ENCODE results near the gene COL17A1. TPM values are rescaled to one million over a fixed set of nuclear protein-coding genes. Genes with fewer than 3 reads are reported as not detected.
A peak's percentile ranks its signal among the peaks of the same experiment; 100 is the strongest.

Gene COL17A1
- total RNA-seq, 1 donor from 2014 or later, result not detected

DNA sequence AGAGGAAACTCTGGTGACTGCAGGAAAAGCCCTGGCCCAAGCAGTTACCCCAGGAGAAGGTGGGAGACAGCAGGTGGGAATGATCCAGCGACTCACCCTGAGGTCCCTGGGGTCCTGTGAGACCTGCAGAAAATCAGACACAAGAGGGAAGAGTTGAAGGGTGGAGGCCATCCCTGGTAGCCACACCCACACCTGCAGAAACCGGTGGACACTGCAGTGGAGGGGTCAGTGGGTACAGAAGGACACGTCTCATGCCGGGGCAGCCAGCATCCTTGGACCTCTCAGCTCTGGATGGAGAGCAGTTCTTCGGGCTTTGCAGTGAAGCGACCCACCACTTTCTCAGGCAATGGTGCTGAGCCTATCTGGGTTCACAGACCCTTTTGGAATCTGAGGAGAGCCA lies 39.0 kb downstream of the COL17A1 start:
- intact Hi-C loops (cut with micrococcal nuclease), result no loop called here
- H3K4me3 ChIP-seq, result no peak overlapping the region
- DNase-seq, result no peak
- TF ChIP-seq, protein P1, sequence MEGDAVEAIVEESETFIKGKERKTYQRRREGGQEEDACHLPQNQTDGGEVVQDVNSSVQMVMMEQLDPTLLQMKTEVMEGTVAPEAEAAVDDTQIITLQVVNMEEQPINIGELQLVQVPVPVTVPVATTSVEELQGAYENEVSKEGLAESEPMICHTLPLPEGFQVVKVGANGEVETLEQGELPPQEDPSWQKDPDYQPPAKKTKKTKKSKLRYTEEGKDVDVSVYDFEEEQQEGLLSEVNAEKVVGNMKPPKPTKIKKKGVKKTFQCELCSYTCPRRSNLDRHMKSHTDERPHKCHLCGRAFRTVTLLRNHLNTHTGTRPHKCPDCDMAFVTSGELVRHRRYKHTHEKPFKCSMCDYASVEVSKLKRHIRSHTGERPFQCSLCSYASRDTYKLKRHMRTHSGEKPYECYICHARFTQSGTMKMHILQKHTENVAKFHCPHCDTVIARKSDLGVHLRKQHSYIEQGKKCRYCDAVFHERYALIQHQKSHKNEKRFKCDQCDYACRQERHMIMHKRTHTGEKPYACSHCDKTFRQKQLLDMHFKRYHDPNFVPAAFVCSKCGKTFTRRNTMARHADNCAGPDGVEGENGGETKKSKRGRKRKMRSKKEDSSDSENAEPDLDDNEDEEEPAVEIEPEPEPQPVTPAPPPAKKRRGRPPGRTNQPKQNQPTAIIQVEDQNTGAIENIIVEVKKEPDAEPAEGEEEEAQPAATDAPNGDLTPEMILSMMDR (IDR thresholded peaks at IDR 0.05; ENCODE audit: borderline replicate concordance), result no peak
- no peaks in the 10 kb centered on the region for H3K4me1 ChIP-seq
- no peak overlapping the region for H3K27ac ChIP-seq (replicated peaks)
- H3K36me3 ChIP-seq, result no peaks in the 10 kb centered on the region
- H3K9me3 ChIP-seq (replicated peaks), result no peaks in the 10 kb centered on the region
- no peaks in the 10 kb centered on the region for H3K27me3 ChIP-seq (ENCODE audit: low read depth)

- Histone ChIP-seq H3K36me3 (no peaks in the 10 kb centered on the region), H3K27ac (replicated peaks) (no peak overlapping the region), H3K4me1 (no peaks in the 10 kb centered on the region), H3K27me3 (ENCODE audit: low read depth) (no peaks in the 10 kb centered on the region), H3K4me3 (no peak overlapping the region), H3K9me3 (replicated peaks) (no peaks in the 10 kb centered on the region)
- DNase-seq, result no peak
- intact Hi-C loops (cut with micrococcal nuclease), result no loop called here
- TF ChIP-seq, protein P1 (IDR thresholded peaks at IDR 0.05; ENCODE audit: borderline replicate concordance), result peak; percentile 71
Measured at GRCh38 chr10:104045151-104046089, 40.3 kb downstream of the COL17A1 start.

- Histone ChIP-seq H3K4me3 (no peak overlapping the region), H3K4me1 (no peaks in the 10 kb centered on the region), H3K9me3 (replicated peaks) (no peaks in the 10 kb centered on the region), H3K27ac (replicated peaks) (no peak overlapping the region), H3K27me3 (ENCODE audit: low read depth) (no peaks in the 10 kb centered on the region), H3K36me3 (no peaks in the 10 kb centered on the region)
- TF ChIP-seq, protein P1 (IDR thresholded peaks at IDR 0.05; ENCODE audit: borderline replicate concordance), result no peak
- no peak for DNase-seq
- intact Hi-C loops (cut with micrococcal nuclease), result no loop called here
Measured at GRCh38 chr10:104043854-104044253, 41.8 kb downstream of the COL17A1 start.

DNA sequence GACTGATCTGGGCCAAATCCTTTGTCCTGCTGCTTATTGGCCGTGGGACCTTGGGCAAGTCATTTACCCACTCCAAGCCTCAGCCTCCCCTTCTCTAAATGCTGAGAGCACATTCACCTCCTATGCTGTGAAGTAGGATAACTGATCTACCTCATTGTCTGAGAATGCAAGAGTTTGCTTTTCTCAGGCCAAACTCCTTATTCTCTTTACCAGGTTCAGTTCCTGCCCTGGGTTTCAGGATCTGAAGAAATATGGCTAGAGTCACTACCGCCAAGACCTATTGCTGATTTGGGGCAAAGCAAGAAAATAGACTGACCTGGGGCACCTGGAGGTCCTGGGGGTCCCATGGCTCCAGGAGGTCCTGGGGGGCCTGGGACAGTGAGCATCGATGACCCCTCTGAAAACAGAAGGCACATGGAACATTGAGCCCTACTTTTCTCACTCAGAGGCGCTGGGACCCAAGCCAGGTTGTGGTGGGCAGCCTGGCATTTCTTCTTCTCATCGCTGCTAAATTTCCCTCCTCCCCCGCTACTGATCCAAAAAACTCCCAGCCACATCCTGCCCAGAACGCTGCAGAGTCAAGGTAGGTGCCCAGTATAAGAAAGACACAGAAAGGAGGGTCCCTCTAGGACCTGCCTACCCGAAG lies 42.4 kb downstream of the COL17A1 start:
- Histone ChIP-seq H3K27me3 (ENCODE audit: low read depth) (no peaks in the 10 kb centered on the region), H3K27ac (replicated peaks) (no peak overlapping the region), H3K9me3 (replicated peaks) (no peaks in the 10 kb centered on the region), H3K36me3 (no peaks in the 10 kb centered on the region), H3K4me3 (no peak overlapping the region), H3K4me1 (no peaks in the 10 kb centered on the region)
- DNase-seq, result no peak
- intact Hi-C loops (cut with micrococcal nuclease), result no loop called here
- TF ChIP-seq, protein P1 (IDR thresholded peaks at IDR 0.05; ENCODE audit: borderline replicate concordance), result no peak

DNA sequence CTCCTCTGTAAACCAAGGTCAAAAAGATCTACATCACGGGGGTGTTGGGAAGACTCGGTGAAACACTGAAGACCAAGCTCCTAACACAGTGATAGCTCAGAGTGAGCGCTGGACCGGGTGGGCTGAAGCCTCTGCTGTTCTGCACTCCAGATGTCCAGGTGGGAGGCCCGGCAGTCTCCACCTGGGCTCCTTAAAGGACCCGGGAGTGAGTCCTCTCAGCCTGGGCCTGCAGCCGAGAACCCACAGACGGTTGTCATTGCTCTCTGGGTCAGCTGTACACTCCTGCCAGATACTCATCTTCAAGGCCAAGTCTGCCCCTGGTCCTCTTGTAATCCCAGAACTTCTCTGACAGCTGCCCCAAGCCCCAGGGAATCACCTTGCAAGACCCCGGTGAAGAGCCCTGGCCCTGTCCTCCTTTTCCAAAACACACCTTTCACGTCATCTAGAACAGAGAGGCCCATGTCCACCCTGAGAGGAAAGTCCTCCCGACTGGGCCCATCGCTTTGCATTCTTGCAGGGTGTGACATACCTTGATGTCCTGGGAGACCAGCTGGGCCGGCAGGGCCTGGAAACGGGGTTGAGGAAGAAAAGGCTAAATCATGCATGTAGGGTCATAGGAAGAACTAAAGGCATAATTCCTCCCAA lies 43.7 kb downstream of the COL17A1 start:
- intact Hi-C loops (cut with micrococcal nuclease), result no loop called here
- Histone ChIP-seq H3K9me3 (replicated peaks) (no peaks in the 10 kb centered on the region), H3K4me3 (no peak overlapping the region), H3K27ac (replicated peaks) (no peak overlapping the region), H3K4me1 (no peaks in the 10 kb centered on the region), H3K27me3 (ENCODE audit: low read depth) (no peaks in the 10 kb centered on the region), H3K36me3 (no peaks in the 10 kb centered on the region)
- no peak for DNase-seq
- TF ChIP-seq, protein P1 (IDR thresholded peaks at IDR 0.05; ENCODE audit: borderline replicate concordance), result no peak

All from left ventricle myocardium inferior (tissue), 1 donor.